Endometrial microvascular endothelial cells (primary cell): ENCODE data around the gene SMARCAD1. TPM values are rescaled to one million over a fixed set of nuclear protein-coding genes. Genes with fewer than 3 reads are reported as not detected.

ENCODE experiments used
- in situ Hi-C: cut with HindIII; loops from 2 replicates; pipeline ENCODE4 v1.10.0; 2017; ENCODE audit warnings: low sequenced_read_pairs, low pct_unique_long_range_greater_than_20kb; ENCODE audit errors: inconsistent ontology term
- total RNA-seq: library from RNA; depleted of rRNA; stranded (reverse); fragments of >200 nt; gene quantifications from one replicate; pipeline ENCODE4 v1.2.3, GENCODE V29; 2015; ENCODE audit errors: inconsistent ontology term

Gene SMARCAD1
- total RNA-seq, 1 donor from 2014 or later: 23.9 TPM

GRCh38 chr4:94221916-94222315 lies 14.3 kb downstream of the SMARCAD1 start:
- in situ Hi-C loops: no loop called here

- in situ Hi-C loops: no loop called here
Observed at GRCh38 chr4:94225449-94225848, 17.8 kb downstream of the SMARCAD1 start.

- in situ Hi-C loops: no loop called here
Observed at GRCh38 chr4:94226763-94227162, 19.1 kb downstream of the SMARCAD1 start.

GRCh38 chr4:94228493-94229216 lies 21.0 kb downstream of the SMARCAD1 start:
- in situ Hi-C loops: no loop called here

GRCh38 chr4:94232519-94232918 lies 24.9 kb downstream of the SMARCAD1 start:
- in situ Hi-C loops: no loop called here

- in situ Hi-C loops: no loop called here
Observed at GRCh38 chr4:94235825-94236224, 28.2 kb downstream of the SMARCAD1 start.

GRCh38 chr4:94237271-94237670 lies 29.6 kb downstream of the SMARCAD1 start:
- in situ Hi-C loops: no loop called here

- in situ Hi-C loops: no loop called here
Observed at GRCh38 chr4:94238160-94238559, 30.5 kb downstream of the SMARCAD1 start.

GRCh38 chr4:94240384-94240783 lies 32.7 kb downstream of the SMARCAD1 start:
- in situ Hi-C loops: no loop called here

GRCh38 chr4:94244087-94244828 lies 36.6 kb downstream of the SMARCAD1 start:
- in situ Hi-C loops: no loop called here

- in situ Hi-C loops: no loop called here
Observed at GRCh38 chr4:94244829-94245185, 37.1 kb downstream of the SMARCAD1 start.

- in situ Hi-C loops: no loop called here
Observed at GRCh38 chr4:94251094-94251493, 43.4 kb downstream of the SMARCAD1 start.

- in situ Hi-C loops: no loop called here
Observed at GRCh38 chr4:94253036-94253435, 45.4 kb downstream of the SMARCAD1 start.

- in situ Hi-C loops: no loop called here
Observed at GRCh38 chr4:94256144-94256783, 48.6 kb downstream of the SMARCAD1 start.

GRCh38 chr4:94256828-94257227 lies 49.2 kb downstream of the SMARCAD1 start:
- in situ Hi-C loops: no loop called here

GRCh38 chr4:94262163-94263016 lies 54.7 kb downstream of the SMARCAD1 start:
- in situ Hi-C loops: no loop called here

GRCh38 chr4:94267037-94267436 lies 59.4 kb downstream of the SMARCAD1 start:
- in situ Hi-C loops: no loop called here

GRCh38 chr4:94271248-94271647 lies 63.6 kb downstream of the SMARCAD1 start:
- in situ Hi-C loops: no loop called here

GRCh38 chr4:94274912-94275311 lies 67.2 kb downstream of the SMARCAD1 start:
- in situ Hi-C loops: no loop called here
